NCI-H1092 (cell line): Measurements from ENCODE around the gene FOXP1.

Experiments
- DNase-seq: peaks from one replicate; lab custom pipeline; 2025; lab: John Stamatoyannopoulos, UW

Gene FOXP1

GRCh38 chr3:71398157-71398836 is 185.2 kb downstream of the FOXP1 start:
- no peak for DNase-seq

- no peak for DNase-seq
Observed at GRCh38 chr3:71397726-71398125, 185.8 kb downstream of the FOXP1 start.

GRCh38 chr3:71397046-71397445 is 186.5 kb downstream of the FOXP1 start:
- DNase-seq: no peak

GRCh38 chr3:71395927-71396695 is 187.4 kb downstream of the FOXP1 start:
- no peak for DNase-seq

- DNase-seq: no peak
Observed at GRCh38 chr3:71395470-71395869, 188.1 kb downstream of the FOXP1 start.

GRCh38 chr3:71393745-71394144 is 189.8 kb downstream of the FOXP1 start:
- no peak for DNase-seq

GRCh38 chr3:71393093-71393492 is 190.4 kb downstream of the FOXP1 start:
- DNase-seq: no peak

GRCh38 chr3:71392251-71392650 is 191.3 kb downstream of the FOXP1 start:
- no peak for DNase-seq

- DNase-seq: no peak
Observed at GRCh38 chr3:71391361-71391760, 192.2 kb downstream of the FOXP1 start.

- DNase-seq: peak; percentile 36
Observed at GRCh38 chr3:71389911-71390573, 193.5 kb downstream of the FOXP1 start.

GRCh38 chr3:71389191-71389590 is 194.3 kb downstream of the FOXP1 start:
- DNase-seq: no peak

- no peak for DNase-seq
Observed at GRCh38 chr3:71388535-71389120, 194.9 kb downstream of the FOXP1 start.

- DNase-seq: no peak
Observed at GRCh38 chr3:71387586-71387985, 195.9 kb downstream of the FOXP1 start.

- DNase-seq: no peak
Observed at GRCh38 chr3:71384837-71385716, 198.5 kb downstream of the FOXP1 start.

- no peak for DNase-seq
Observed at GRCh38 chr3:71384388-71384787, 199.1 kb downstream of the FOXP1 start.

GRCh38 chr3:71380096-71380495 is 203.4 kb downstream of the FOXP1 start:
- DNase-seq: no peak

GRCh38 chr3:71378509-71378908 is 205.0 kb downstream of the FOXP1 start:
- no peak for DNase-seq

GRCh38 chr3:71376911-71377310 is 206.6 kb downstream of the FOXP1 start:
- DNase-seq: no peak

GRCh38 chr3:71376503-71376902 is 207.0 kb downstream of the FOXP1 start:
- no peak for DNase-seq

GRCh38 chr3:71374582-71374981 is 208.9 kb downstream of the FOXP1 start:
- DNase-seq: no peak

- DNase-seq: no peak
Observed at GRCh38 chr3:71372911-71373637, 210.5 kb downstream of the FOXP1 start.
